Uterus (tissue), 4 donors: ENCODE data around the gene ZHX3. TPM values are rescaled to one million over a fixed set of nuclear protein-coding genes. Genes with fewer than 3 reads are reported as not detected.

Experiments
- DNase-seq, 2 donors: peaks; one replicate each; pipeline ENCODE4 v3.0.0-alpha.2; 2019 to 2020
- H3K27ac ChIP-seq, 2 donors: fragments of 200-600 bp; sonication (generic); 1 replicate in 1 of 2; 2 replicates in 1 of 2; pipeline ENCODE4 v1.5.1; 2016 to 2018
- H3K27me3 ChIP-seq, 2 donors: fragments of 200-600 bp; sonication (generic); one replicate each; pipeline ENCODE4 v1.5.1; 2018 to 2019; ENCODE audit warnings: control low read depth in 1 of 2
- H3K36me3 ChIP-seq, 2 donors: fragments of 200-600 bp; sonication (generic); one replicate each; pipeline ENCODE4 v1.5.1; 2019; ENCODE audit warnings: control low read depth in 1 of 2
- H3K4me1 ChIP-seq, 2 donors: fragments of 200-600 bp; sonication (generic); one replicate each; pipeline ENCODE4 v1.5.1; 2018 to 2019; ENCODE audit warnings: control low read depth in 1 of 2
- H3K4me3 ChIP-seq, 2 donors: fragments of 200-600 bp; sonication (generic); 1 replicate in 1 of 2; 2 replicates in 1 of 2; pipeline ENCODE4 v1.5.1; 2018 to 2019; ENCODE audit warnings: mild to moderate bottlenecking in 1 of 2
- H3K9me3 ChIP-seq, 2 donors: fragments of 200-600 bp; sonication (generic); one replicate each; pipeline ENCODE4 v1.5.1; 2019; ENCODE audit warnings: control low read depth in 1 of 2
- POLR2A ChIP-seq, 2 donors: fragments of 450-650 bp; IDR thresholded peaks; one replicate each; pipeline ENCODE4 v1.6.1; 2016; ENCODE audit warnings: antibody characterized with exemption in 2 of 2, mild to moderate bottlenecking in 1 of 2, moderate library complexity in 1 of 2
- intact Hi-C: fragments of 100-400 bp; cut with DNase I; formaldehyde crosslinking; loops from one replicate; pipeline ENCODE4 v1.15.1; 2023; ENCODE audit warnings: low total_unique reads
- total RNA-seq, 4 donors: library from RNA; depleted of rRNA in 3 of 4; stranded (reverse); fragments of >200 nt in 3 of 4; gene quantifications; one replicate each; pipeline versions ENCODE4 v1.1.0 to v1.2.4, GENCODE V29; 2014 to 2023
- TF ChIP-seq, protein P1 (sequence below), 4 experiments: fragments of 200-600 bp in 2 of 4; fragments of 450-650 bp in 2 of 4; sonication (generic) in 2 of 4; IDR thresholded peaks; one replicate each; pipeline ENCODE4 v1.5.1; 2016 to 2019; ENCODE audit warnings: antibody characterized with exemption in 4 of 4, mild to moderate bottlenecking in 2 of 4, moderate library complexity in 1 of 4
- donor health status: DM: yes; HTN: yes; CAD: no.

Gene ZHX3
- total RNA-seq, 4 donors from 2014 or later = 18.7 to 85.2 (median 25.0) TPM

DNA sequence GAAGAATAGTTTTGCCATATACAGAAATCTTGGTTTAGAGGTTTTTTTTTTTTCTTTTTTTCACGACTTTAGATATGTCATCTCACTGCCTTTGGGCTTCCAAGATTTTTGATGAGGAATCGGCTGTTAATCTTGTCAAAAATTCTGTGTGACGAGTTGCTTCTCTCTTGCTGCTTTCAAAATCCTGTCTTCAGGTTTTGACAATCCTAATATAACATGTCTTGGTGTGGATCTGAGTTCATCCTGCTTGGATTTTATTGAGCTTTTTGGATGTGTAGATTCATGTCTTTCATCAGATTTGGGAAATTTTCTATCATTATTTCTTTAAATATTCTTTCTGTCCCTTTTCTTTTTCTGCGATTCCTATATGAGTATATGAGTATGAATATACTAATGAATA, 119.1 kb downstream of the ZHX3 start:
- no peaks in the 10 kb centered on the region for H3K36me3 ChIP-seq
- H3K4me1 ChIP-seq = no peaks in the 10 kb centered on the region
- no peaks in the 10 kb centered on the region for H3K27me3 ChIP-seq
- no peak overlapping the region for H3K4me3 ChIP-seq
- no peak for DNase-seq
- intact Hi-C loops = no loop called here
- TF ChIP-seq, protein P1, sequence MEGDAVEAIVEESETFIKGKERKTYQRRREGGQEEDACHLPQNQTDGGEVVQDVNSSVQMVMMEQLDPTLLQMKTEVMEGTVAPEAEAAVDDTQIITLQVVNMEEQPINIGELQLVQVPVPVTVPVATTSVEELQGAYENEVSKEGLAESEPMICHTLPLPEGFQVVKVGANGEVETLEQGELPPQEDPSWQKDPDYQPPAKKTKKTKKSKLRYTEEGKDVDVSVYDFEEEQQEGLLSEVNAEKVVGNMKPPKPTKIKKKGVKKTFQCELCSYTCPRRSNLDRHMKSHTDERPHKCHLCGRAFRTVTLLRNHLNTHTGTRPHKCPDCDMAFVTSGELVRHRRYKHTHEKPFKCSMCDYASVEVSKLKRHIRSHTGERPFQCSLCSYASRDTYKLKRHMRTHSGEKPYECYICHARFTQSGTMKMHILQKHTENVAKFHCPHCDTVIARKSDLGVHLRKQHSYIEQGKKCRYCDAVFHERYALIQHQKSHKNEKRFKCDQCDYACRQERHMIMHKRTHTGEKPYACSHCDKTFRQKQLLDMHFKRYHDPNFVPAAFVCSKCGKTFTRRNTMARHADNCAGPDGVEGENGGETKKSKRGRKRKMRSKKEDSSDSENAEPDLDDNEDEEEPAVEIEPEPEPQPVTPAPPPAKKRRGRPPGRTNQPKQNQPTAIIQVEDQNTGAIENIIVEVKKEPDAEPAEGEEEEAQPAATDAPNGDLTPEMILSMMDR (IDR thresholded peaks at IDR 0.05) = no peak
- TF ChIP-seq POLR2A (IDR thresholded peaks at IDR 0.05) = no peak
- H3K27ac ChIP-seq = no peak overlapping the region
- peaks cover 0 to 10% of the 10 kb centered on the region in 2 donors for H3K9me3 ChIP-seq

DNA sequence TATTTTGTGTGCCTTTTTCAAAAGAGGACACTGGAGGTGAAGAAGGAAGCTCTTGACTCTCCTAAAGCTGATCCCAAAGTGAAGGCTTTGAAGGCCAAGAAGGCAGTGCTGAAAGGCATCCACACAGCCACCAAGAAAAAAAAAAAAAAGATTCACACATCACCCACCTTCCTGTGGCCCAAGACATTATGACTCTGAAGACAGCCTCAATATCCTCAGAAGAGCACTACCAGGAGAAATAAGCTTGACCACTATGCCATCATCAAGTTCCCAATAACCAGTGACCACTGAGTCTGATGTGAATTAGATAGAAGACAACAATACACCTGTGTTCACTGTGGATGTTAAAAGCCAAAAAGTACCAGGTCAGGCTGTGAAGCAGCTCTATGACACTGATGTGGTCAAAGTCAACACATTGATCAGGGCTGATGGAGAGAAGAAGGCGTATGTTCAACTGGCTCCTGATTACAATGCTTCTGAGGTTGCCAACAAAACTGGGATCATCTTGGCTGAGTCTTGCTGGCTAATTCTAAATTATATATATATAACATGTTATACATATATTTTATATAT, 120.8 kb downstream of the ZHX3 start:
- peaks cover 0 to 15% of the 10 kb centered on the region in 2 donors for H3K9me3 ChIP-seq
- no peak overlapping the region for H3K4me3 ChIP-seq
- H3K4me1 ChIP-seq = no peaks in the 10 kb centered on the region
- no peak for DNase-seq
- intact Hi-C loops = no loop called here
- TF ChIP-seq, protein P1 (IDR thresholded peaks at IDR 0.05) = no peak
- no peak for TF ChIP-seq POLR2A (IDR thresholded peaks at IDR 0.05)
- H3K27me3 ChIP-seq = no peaks in the 10 kb centered on the region
- no peaks in the 10 kb centered on the region for H3K36me3 ChIP-seq
- H3K27ac ChIP-seq = no peak overlapping the region

DNA sequence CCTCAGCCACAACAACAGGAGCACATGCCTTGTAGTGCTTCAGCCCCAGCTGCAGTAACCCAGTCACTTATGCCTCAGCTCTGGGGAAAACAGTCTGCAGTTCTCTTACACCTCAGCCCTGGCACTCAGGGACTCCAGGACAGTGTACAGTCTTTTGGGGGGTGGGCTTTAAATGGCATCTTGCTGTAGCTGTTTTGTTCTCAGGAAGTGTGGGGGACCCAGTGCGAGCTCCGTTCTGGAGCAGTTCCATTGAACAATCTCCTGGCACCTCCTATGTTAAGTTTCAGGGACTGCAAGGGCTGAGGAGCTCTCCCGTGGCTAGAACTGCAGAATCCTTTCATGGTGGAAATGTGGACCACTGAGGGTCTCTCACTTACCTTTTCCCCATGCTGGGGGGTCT, 125.0 kb downstream of the ZHX3 start:
- Histone ChIP-seq H3K27ac (no peak overlapping the region), H3K36me3 (no peaks in the 10 kb centered on the region), H3K4me3 (no peak overlapping the region), H3K4me1 (no peaks in the 10 kb centered on the region), H3K9me3 (peaks cover 0 to 21% of the 10 kb centered on the region in 2 donors), H3K27me3 (no peaks in the 10 kb centered on the region)
- no peak for DNase-seq
- intact Hi-C loops = no loop called here
- TF ChIP-seq, protein P1 (IDR thresholded peaks at IDR 0.05) = no peak
- no peak for TF ChIP-seq POLR2A (IDR thresholded peaks at IDR 0.05)

DNA sequence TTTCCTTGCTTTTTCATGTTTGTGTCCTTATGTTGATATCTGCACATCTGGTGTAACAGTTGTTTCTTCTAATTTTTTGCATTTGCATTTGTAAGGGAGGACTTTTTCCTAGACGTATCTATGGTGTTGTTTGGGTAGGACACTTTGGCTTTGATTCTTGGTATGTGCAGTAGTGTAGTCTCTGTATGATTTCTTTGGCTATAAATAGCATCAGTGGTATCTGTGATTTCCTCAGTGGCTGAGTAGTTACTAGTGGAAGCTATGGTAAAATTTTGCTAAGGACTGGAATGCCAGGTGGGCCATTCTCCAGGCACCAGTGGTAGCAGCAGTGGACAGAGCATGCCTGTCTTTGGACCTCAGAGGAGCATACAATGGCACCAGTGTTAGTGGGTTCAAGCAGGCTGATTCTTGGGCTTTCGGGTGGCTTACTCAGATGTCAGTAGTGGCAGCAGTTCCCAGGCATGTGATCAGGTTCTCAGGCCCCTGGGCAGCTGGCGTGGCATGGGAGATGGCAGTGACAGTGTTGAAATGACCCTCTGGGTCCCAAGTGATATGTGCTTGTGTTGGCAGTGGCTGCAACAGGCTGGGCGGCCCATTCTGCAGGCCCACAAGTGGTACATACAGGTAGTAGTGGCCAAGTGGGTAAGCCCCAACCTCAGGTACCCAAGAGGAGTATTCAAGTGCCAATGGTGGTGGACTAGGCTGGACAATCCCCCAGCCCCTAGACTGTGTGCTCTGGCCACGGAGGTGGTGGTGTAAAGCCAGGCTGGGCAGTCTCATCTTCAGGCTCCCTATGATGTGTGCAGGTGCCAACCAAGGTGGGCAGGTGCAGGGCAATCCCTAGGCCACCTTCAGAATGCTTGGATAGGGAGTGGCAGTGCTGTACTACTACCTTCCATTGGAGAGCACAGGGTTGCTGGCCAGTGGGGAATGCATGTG, 125.7 kb downstream of the ZHX3 start:
- TF ChIP-seq POLR2A (IDR thresholded peaks at IDR 0.05) = no peak
- TF ChIP-seq, protein P1 (IDR thresholded peaks at IDR 0.05) = no peak
- Histone ChIP-seq H3K27me3 (no peaks in the 10 kb centered on the region), H3K36me3 (no peaks in the 10 kb centered on the region), H3K4me1 (no peaks in the 10 kb centered on the region), H3K4me3 (no peak overlapping the region), H3K27ac (no peak overlapping the region), H3K9me3 (peaks cover 0 to 21% of the 10 kb centered on the region in 2 donors)
- intact Hi-C loops = no loop called here
- no peak for DNase-seq

DNA sequence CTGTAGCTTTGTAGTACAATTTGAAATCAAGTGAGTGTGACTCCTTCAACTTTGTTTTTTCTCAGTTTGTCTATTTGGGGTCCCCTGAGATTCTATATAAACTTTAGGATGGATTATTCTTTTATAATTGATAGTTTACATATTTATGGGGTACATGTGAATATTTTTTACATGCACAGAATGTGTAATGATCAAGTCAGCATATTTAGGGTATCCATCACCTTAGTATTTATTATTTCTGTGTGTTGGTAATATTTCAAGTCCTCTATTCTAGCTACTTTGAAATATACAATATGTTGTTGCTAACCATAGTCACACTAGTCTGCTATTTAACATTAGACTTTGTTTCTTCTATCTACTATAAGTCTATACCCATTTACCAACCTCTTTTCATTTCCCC, 129.9 kb downstream of the ZHX3 start:
- Histone ChIP-seq H3K4me3 (no peak overlapping the region), H3K4me1 (no peaks in the 10 kb centered on the region), H3K9me3 (peaks cover 0 to 17% of the 10 kb centered on the region in 2 donors), H3K27me3 (no peaks in the 10 kb centered on the region), H3K36me3 (no peaks in the 10 kb centered on the region), H3K27ac (no peak overlapping the region)
- no peak for DNase-seq
- TF ChIP-seq, protein P1 (IDR thresholded peaks at IDR 0.05) = no peak
- no peak for TF ChIP-seq POLR2A (IDR thresholded peaks at IDR 0.05)
- intact Hi-C loops = no loop called here
